ENCODE results near the gene TMEM178A. TPM values are rescaled to one million over a fixed set of nuclear protein-coding genes. Genes with fewer than 3 reads are reported as not detected.

Gene TMEM178A
- total RNA-seq, 1 donor from 2014 or later = 19.2 TPM

GRCh38 chr2:39705638-39706037 is 39.9 kb downstream of the TMEM178A start:
- no peak overlapping the region for H3K4me3 Mint-ChIP-seq
- H3K27ac Mint-ChIP-seq = no peak overlapping the region
- no peak overlapping the region for H3K9ac ChIP-seq
- H4K20me1 ChIP-seq (ENCODE audit: low read depth) = no peaks in the 10 kb centered on the region
- no peaks in the 10 kb centered on the region for H3K79me2 ChIP-seq (ENCODE audit: low read depth)
- no peak for TF ChIP-seq EZH2phosphoT487 (IDR thresholded peaks at IDR 0.05)
- TF ChIP-seq EZH2 (IDR thresholded peaks at IDR 0.05) = no peak
- TF ChIP-seq CTCF (IDR thresholded peaks at IDR 0.05) = no peak
- H3K4me3 ChIP-seq = no peak overlapping the region
- peaks cover under 1% of the 10 kb centered on the region for H3K4me1 Mint-ChIP-seq
- no peak overlapping the region for H3K4me2 ChIP-seq
- peaks cover 4% of the 10 kb centered on the region for H3K36me3 ChIP-seq
- no peak overlapping the region for H2AFZ ChIP-seq (replicated peaks)
- H3K9me3 ChIP-seq (ENCODE audit: low read depth) = peaks cover 16% of the 10 kb centered on the region
- H3K27me3 Mint-ChIP-seq (ENCODE audit: insufficient read depth, low read depth) = no peaks in the 10 kb centered on the region
- H3K9me3 Mint-ChIP-seq = peaks cover 23% of the 10 kb centered on the region
- H3K4me1 ChIP-seq = no peaks in the 10 kb centered on the region
- no peaks in the 10 kb centered on the region for H3F3A ChIP-seq (ENCODE audit: low read depth)
- no peaks in the 10 kb centered on the region for H3K27me3 ChIP-seq
- H3K36me3 Mint-ChIP-seq = peaks cover 40% of the 10 kb centered on the region
- no peak for DNase-seq (ENCODE audit: low spot score)
- H3K27ac ChIP-seq = no peak overlapping the region

GRCh38 chr2:39706312-39706711 is 40.6 kb downstream of the TMEM178A start:
- no peaks in the 10 kb centered on the region for H3K79me2 ChIP-seq (ENCODE audit: low read depth)
- no peak overlapping the region for H3K9ac ChIP-seq
- H3K27ac Mint-ChIP-seq = no peak overlapping the region
- no peaks in the 10 kb centered on the region for H3K4me1 ChIP-seq
- no peaks in the 10 kb centered on the region for H3K27me3 ChIP-seq
- H3K4me3 ChIP-seq = no peak overlapping the region
- peaks cover 9% of the 10 kb centered on the region for H3K9me3 ChIP-seq (ENCODE audit: low read depth)
- no peak overlapping the region for H3K4me2 ChIP-seq
- H3K4me3 Mint-ChIP-seq = no peak overlapping the region
- DNase-seq (ENCODE audit: low spot score) = no peak
- H3K36me3 Mint-ChIP-seq = peaks cover 40% of the 10 kb centered on the region
- no peaks in the 10 kb centered on the region for H3K36me3 ChIP-seq
- no peak for TF ChIP-seq EZH2phosphoT487 (IDR thresholded peaks at IDR 0.05)
- TF ChIP-seq CTCF (IDR thresholded peaks at IDR 0.05) = no peak
- TF ChIP-seq EZH2 (IDR thresholded peaks at IDR 0.05) = no peak
- H3K27me3 Mint-ChIP-seq (ENCODE audit: insufficient read depth, low read depth) = peaks cover 3% of the 10 kb centered on the region
- no peaks in the 10 kb centered on the region for H3F3A ChIP-seq (ENCODE audit: low read depth)
- H3K4me1 Mint-ChIP-seq = peaks cover 3% of the 10 kb centered on the region
- H3K9me3 Mint-ChIP-seq = peaks cover 16% of the 10 kb centered on the region
- no peak overlapping the region for H3K27ac ChIP-seq
- H2AFZ ChIP-seq (replicated peaks) = no peak overlapping the region
- H4K20me1 ChIP-seq (ENCODE audit: low read depth) = no peaks in the 10 kb centered on the region

GRCh38 chr2:39706945-39707344 is 41.2 kb downstream of the TMEM178A start:
- TF ChIP-seq EZH2phosphoT487 (IDR thresholded peaks at IDR 0.05) = no peak
- TF ChIP-seq CTCF (IDR thresholded peaks at IDR 0.05) = no peak
- no peak for TF ChIP-seq EZH2 (IDR thresholded peaks at IDR 0.05)
- Histone ChIP-seq H3K27me3 (no peaks in the 10 kb centered on the region), H3F3A (ENCODE audit: low read depth) (no peaks in the 10 kb centered on the region), H3K4me3 (no peak overlapping the region), H3K9me3 (ENCODE audit: low read depth) (peaks cover 3% of the 10 kb centered on the region), H3K79me2 (ENCODE audit: low read depth) (no peaks in the 10 kb centered on the region), H3K4me2 (no peak overlapping the region), H2AFZ (replicated peaks) (no peak overlapping the region), H3K4me1 (no peaks in the 10 kb centered on the region), H3K27ac (no peak overlapping the region), H3K36me3 (no peaks in the 10 kb centered on the region), H4K20me1 (ENCODE audit: low read depth) (no peaks in the 10 kb centered on the region), H3K9ac (no peak overlapping the region)
- DNase-seq (ENCODE audit: low spot score) = no peak
- H3K4me1 Mint-ChIP-seq = peaks cover 3% of the 10 kb centered on the region
- H3K27ac Mint-ChIP-seq = no peak overlapping the region
- no peak overlapping the region for H3K4me3 Mint-ChIP-seq
- peaks cover 3% of the 10 kb centered on the region for H3K27me3 Mint-ChIP-seq (ENCODE audit: insufficient read depth, low read depth)
- H3K9me3 Mint-ChIP-seq = peaks cover 10% of the 10 kb centered on the region
- H3K36me3 Mint-ChIP-seq = peaks cover 38% of the 10 kb centered on the region

All from neural progenitor cell (in vitro differentiated cells).